ENCODE measurements around the gene ASZ1.

Gene ASZ1

DNA sequence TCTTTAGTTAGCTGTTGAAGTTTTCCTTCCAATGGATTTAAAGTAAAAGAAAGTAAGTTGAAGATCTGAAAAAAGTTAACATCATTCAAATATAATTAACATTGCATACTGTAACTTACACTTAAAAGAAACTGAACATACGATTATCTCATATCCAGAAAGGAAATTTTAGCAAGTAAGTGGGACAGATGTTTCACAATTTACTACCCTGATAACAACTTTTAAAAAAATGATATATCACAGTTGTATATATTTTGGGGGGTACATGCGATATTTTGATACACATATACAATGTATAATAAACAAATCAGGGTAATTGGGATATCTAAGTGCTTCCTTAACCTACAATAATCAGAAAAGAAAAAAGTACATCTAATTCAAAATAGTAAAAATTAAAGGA, 44.2 kb downstream of the ASZ1 start:
- DNase-seq (ENCODE audit: low spot score), result no peak
- TF ChIP-seq, protein P1, sequence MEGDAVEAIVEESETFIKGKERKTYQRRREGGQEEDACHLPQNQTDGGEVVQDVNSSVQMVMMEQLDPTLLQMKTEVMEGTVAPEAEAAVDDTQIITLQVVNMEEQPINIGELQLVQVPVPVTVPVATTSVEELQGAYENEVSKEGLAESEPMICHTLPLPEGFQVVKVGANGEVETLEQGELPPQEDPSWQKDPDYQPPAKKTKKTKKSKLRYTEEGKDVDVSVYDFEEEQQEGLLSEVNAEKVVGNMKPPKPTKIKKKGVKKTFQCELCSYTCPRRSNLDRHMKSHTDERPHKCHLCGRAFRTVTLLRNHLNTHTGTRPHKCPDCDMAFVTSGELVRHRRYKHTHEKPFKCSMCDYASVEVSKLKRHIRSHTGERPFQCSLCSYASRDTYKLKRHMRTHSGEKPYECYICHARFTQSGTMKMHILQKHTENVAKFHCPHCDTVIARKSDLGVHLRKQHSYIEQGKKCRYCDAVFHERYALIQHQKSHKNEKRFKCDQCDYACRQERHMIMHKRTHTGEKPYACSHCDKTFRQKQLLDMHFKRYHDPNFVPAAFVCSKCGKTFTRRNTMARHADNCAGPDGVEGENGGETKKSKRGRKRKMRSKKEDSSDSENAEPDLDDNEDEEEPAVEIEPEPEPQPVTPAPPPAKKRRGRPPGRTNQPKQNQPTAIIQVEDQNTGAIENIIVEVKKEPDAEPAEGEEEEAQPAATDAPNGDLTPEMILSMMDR (IDR thresholded peaks at IDR 0.05; ENCODE audit: extremely low read depth, insufficient read depth, missing control alignments), result no peak
- in situ Hi-C loops (cut with MboI; ENCODE audit: low pct_unique_long_range_greater_than_20kb, low sequenced_read_pairs, unreplicated experiment), result no loop called here

DNA sequence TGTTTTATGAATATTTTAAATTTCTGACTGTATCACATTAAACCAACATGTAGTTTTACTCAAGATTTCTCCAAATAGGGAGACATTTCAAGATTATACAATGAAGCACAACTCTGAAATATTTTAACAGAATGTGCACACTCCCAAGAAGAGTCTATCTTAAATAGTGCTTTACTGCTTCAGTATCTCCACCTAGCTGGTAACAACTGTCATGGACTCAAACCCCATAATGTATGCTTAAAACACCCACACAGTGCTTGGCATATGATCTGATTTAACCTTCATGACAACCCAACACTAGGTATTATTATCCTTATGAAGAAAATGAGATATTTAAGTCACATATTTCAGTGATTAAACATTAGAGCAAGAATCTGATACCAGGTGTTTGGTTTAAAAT, 45.9 kb downstream of the ASZ1 start:
- TF ChIP-seq, protein P1 (IDR thresholded peaks at IDR 0.05; ENCODE audit: extremely low read depth, insufficient read depth, missing control alignments), result peak; percentile 18
- no peak for DNase-seq (ENCODE audit: low spot score)
- in situ Hi-C loops (cut with MboI; ENCODE audit: low pct_unique_long_range_greater_than_20kb, low sequenced_read_pairs, unreplicated experiment), result no loop called here

DNA sequence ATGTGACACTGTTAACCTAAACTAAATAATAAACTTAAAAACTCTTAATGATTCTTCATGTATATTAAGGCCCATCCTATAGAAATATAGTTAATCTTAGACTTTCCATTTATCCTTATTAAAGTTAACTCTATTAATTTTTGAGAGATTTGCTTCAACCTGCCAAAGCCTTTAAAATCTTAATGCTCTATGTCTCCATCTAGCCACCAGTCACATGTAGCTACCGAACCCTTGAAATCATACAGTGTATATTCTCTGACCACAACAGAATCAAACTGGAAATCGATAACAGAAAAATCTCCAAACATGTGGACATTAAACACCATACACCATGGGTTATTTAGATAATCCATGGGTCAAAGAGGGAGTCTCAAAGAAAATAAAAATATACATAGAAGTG, 51.9 kb downstream of the ASZ1 start:
- in situ Hi-C loops (cut with MboI; ENCODE audit: low pct_unique_long_range_greater_than_20kb, low sequenced_read_pairs, unreplicated experiment), result no loop called here
- no peak for DNase-seq (ENCODE audit: low spot score)

DNA sequence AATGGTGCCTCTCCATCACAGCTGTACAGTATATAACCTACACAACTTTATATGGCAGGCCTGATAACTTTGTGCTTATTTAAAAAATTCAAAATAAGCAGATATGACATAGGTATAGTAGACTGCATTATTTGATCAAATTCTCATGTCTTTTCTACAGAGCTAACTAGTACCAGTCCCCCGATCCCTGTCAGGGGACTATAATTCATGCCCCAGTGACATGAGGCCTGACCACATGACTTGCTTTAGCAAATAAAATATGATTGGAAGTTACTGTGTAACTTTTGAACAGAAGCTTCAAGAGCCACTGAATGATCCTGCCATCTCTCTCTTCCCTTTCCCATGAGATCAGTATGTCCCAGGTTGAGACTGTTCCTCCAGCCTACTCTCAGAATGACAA, 55.2 kb downstream of the ASZ1 start:
- in situ Hi-C loops (cut with MboI; ENCODE audit: low pct_unique_long_range_greater_than_20kb, low sequenced_read_pairs, unreplicated experiment), result no loop called here
- DNase-seq (ENCODE audit: low spot score), result no peak
- TF ChIP-seq, protein P1 (IDR thresholded peaks at IDR 0.05; ENCODE audit: extremely low read depth, insufficient read depth, missing control alignments), result no peak

More for the DNA sequence above, 51.9 kb downstream of the ASZ1 start:
- TF ChIP-seq, protein P1 (IDR thresholded peaks at IDR 0.05; ENCODE audit: extremely low read depth, insufficient read depth, missing control alignments), result peak; percentile 11

DNA sequence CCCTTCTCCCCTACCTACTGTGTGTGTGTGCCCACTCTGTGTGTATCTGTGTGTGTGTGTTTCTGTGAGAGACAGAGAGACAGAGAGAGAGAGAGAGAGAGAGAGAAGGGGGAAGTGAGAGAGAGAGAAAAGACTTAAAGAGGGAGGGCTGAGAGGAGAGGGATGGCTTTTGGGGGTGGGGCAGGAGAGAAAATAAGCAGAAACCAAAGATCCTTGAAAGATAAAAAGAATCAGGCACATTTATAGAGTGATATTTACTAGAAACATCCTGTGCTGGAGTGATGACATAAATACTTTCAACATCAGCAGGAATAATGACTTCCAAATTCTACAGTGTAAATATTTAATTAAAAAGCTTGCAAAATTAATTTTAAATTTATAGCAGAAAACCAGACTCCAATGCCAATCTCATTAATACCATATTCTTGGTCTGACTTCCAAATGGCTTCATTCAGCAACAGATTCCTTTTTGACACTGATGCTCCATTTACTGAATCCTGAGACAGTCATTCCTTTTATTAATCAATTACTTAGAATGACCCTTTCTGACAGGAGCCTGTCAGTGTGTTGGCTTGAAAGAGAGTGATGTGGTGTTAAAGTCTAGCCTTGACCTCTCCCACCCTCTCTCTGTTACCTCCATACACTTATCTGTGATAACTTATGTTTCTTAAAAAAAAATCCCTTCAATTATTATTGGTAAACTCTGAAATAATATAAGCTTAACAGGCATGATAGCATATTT, 62.8 kb downstream of the ASZ1 start:
- DNase-seq (ENCODE audit: low spot score), result no peak
- TF ChIP-seq, protein P1 (IDR thresholded peaks at IDR 0.05; ENCODE audit: extremely low read depth, insufficient read depth, missing control alignments), result no peak
- in situ Hi-C loops (cut with MboI; ENCODE audit: low pct_unique_long_range_greater_than_20kb, low sequenced_read_pairs, unreplicated experiment), result no loop called here

DNA sequence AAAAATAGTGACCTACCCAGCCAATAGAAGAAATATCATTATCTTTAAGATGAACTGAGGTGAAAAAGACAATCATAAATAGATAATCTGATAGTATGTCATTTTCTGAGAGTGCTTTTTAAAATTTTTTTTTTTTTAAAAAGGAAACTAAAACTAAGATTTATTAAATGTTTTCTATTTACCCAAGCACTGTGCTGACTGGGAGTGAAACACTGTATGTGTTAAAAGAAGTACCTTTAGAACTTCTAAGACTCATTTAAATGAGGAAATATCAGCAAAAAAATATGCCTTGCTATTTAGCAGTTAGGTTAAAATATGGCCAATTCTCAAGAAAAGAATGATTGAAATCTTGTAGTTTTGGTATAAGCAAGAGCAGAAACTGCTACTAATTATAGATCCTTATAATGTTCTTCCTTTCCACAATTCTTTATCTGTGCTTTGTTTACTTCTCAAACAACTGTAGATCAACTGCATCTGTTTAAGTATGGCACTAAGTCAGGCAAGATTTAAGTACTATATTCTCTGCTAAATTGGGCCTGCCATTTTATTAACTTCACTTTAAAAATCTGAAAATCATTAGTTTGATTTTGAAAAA, 64.9 kb downstream of the ASZ1 start:
- no peak for DNase-seq (ENCODE audit: low spot score)
- TF ChIP-seq, protein P1 (IDR thresholded peaks at IDR 0.05; ENCODE audit: extremely low read depth, insufficient read depth, missing control alignments), result no peak
- in situ Hi-C loops (cut with MboI; ENCODE audit: low pct_unique_long_range_greater_than_20kb, low sequenced_read_pairs, unreplicated experiment), result no loop called here
